Endothelial cell (in vitro differentiated cells): ENCODE data around the gene MLLT3. TPM values are rescaled to one million over a fixed set of nuclear protein-coding genes. Genes with fewer than 3 reads are reported as not detected.
A peak's percentile ranks its signal among the peaks of the same experiment; 100 is the strongest.

Source experiments
- DNase-seq: peaks from one replicate; pipeline ENCODE4 v3.0.0; 2021; ENCODE audit warnings: low spot score
- H3K27ac Mint-ChIP-seq: one replicate; pipeline ENCODE4 v1.8.0; 2021; ENCODE audit warnings: mixed read lengths, inconsistent platforms; ENCODE audit not compliant: unreplicated experiment
- H3K27me3 Mint-ChIP-seq: one replicate; pipeline ENCODE4 v1.8.0; 2021; ENCODE audit warnings: mild to moderate bottlenecking, moderate library complexity, mixed read lengths, inconsistent platforms; ENCODE audit not compliant: unreplicated experiment
- H3K36me3 Mint-ChIP-seq: one replicate; pipeline ENCODE4 v1.8.0; 2021; ENCODE audit warnings: mild to moderate bottlenecking, low read depth, mixed read lengths, inconsistent platforms; ENCODE audit not compliant: unreplicated experiment
- H3K4me1 Mint-ChIP-seq: one replicate; pipeline ENCODE4 v1.8.0; 2021; ENCODE audit warnings: mild to moderate bottlenecking, mixed read lengths, inconsistent platforms; ENCODE audit not compliant: unreplicated experiment
- H3K4me3 Mint-ChIP-seq: one replicate; pipeline ENCODE4 v1.8.0; 2021; ENCODE audit warnings: mild to moderate bottlenecking, mixed read lengths, inconsistent platforms; ENCODE audit not compliant: unreplicated experiment
- H3K9me3 Mint-ChIP-seq: one replicate; pipeline ENCODE4 v1.8.0; 2021; ENCODE audit warnings: mixed read lengths, inconsistent platforms; ENCODE audit not compliant: unreplicated experiment
- CTCF ChIP-seq: fragments of 200-600 bp; sonication (generic); IDR thresholded peaks from one replicate; pipeline ENCODE4 v1.5.0; 2021; ENCODE audit warnings: antibody characterized with exemption; ENCODE audit not compliant: unreplicated experiment
- total RNA-seq: library from RNA; stranded (reverse); fragmentation: NEBNext Ultra II Directional; extraction: Animal tissue kit (Norgen Biotek cat#: 25700); gene quantifications from one replicate; pipeline ENCODE4 v1.2.1, GENCODE V29; 2021; ENCODE audit not compliant: unreplicated experiment

The MLLT3 gene
- total RNA-seq, 1 donor from 2014 or later = 25.2 TPM

- peak; percentile 22 for DNase-seq
- H3K4me1 Mint-ChIP-seq = peaks cover 26% of the 10 kb centered on the region
- no peak for TF ChIP-seq CTCF
- H3K27ac Mint-ChIP-seq = peak overlapping the region; percentile 85
- peaks cover 5% of the 10 kb centered on the region for H3K36me3 Mint-ChIP-seq
- H3K27me3 Mint-ChIP-seq = peaks cover 17% of the 10 kb centered on the region
- H3K9me3 Mint-ChIP-seq = no peaks in the 10 kb centered on the region
- peak overlapping the region; percentile 99 for H3K4me3 Mint-ChIP-seq
Measured at GRCh38 chr9:20623021-20623747, 885 bp upstream of the MLLT3 start.

DNA sequence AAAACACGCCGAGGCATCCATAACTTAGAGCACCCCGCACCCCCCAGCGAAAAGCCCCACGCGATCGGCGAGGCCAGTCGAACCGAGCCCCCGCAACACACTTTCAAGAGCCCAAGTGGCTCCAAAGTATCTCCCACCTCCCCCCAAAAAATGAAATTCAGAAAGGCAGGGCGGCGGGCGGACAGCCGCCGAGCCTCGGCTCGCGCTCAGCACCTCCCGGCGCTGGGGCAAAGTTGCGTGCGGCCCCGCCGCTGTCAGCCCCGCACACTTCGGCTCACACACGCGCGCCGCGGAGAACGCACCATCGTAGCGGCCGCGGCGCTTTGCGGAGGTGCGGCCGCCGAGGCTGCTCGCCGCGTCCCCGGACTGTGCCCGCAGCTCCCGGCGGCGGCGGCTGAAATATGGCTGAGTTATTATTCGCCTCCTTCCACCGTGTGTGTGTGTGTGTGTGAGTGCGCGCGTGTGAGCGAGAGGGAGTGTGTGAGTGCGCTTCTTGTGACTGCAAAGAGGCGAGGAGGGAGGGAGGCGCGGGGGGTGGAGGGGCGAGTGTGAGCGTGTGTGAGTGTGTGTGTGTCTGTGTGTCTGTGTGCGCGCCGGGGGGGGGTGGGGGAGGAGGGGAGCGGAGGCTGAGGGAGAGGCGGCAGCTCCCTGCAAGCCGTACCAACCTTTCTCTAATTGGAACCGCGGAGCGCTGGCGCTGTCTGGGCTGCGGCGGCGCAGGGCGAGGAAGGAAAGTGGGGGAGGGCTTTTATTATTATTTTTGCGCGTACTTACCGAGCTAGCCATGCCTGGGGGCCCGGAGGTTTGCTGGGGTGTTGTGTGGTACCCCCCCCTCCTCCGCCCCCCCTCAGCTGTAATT is 599 bp downstream of the MLLT3 start:
- peak; percentile 47 for DNase-seq
- peak overlapping the region; percentile 99 for H3K4me3 Mint-ChIP-seq
- H3K36me3 Mint-ChIP-seq = peaks cover 5% of the 10 kb centered on the region
- H3K27me3 Mint-ChIP-seq = peaks cover 17% of the 10 kb centered on the region
- TF ChIP-seq CTCF = no peak
- no peaks in the 10 kb centered on the region for H3K9me3 Mint-ChIP-seq
- peaks cover 26% of the 10 kb centered on the region for H3K4me1 Mint-ChIP-seq
- H3K27ac Mint-ChIP-seq = peak overlapping the region; percentile 77

- DNase-seq = peak; percentile 20
- Mint-ChIP-seq H3K4me1 (peaks cover 26% of the 10 kb centered on the region), H3K36me3 (peaks cover 5% of the 10 kb centered on the region)
Measured at GRCh38 chr9:20620650-20621470, 1.4 kb downstream of the MLLT3 start.

GRCh38 chr9:20619487-20620200 is 2.7 kb downstream of the MLLT3 start:
- H3K4me3 Mint-ChIP-seq = peak overlapping the region; percentile 99
- peak; percentile 20 for DNase-seq
- H3K27ac Mint-ChIP-seq = peak overlapping the region; percentile 65
- H3K4me1 Mint-ChIP-seq = peaks cover 24% of the 10 kb centered on the region
- peaks cover 17% of the 10 kb centered on the region for H3K27me3 Mint-ChIP-seq
- H3K36me3 Mint-ChIP-seq = peaks cover 5% of the 10 kb centered on the region
- TF ChIP-seq CTCF = no peak
- no peaks in the 10 kb centered on the region for H3K9me3 Mint-ChIP-seq

More at GRCh38 chr9:20620650-20621470, 1.4 kb downstream of the MLLT3 start:
- H3K9me3 Mint-ChIP-seq = no peaks in the 10 kb centered on the region
- H3K4me3 Mint-ChIP-seq = peak overlapping the region; percentile 99
- peak overlapping the region; percentile 77 for H3K27ac Mint-ChIP-seq
- peaks cover 17% of the 10 kb centered on the region for H3K27me3 Mint-ChIP-seq
- TF ChIP-seq CTCF = no peak
